ENCODE measurements around the gene ADAM12. TPM values are rescaled to one million over a fixed set of nuclear protein-coding genes. Genes with fewer than 3 reads are reported as not detected.

ADAM12 gene
- total and polyA plus RNA-seq, 2 donors from 2014 or later = 0.26 to 3.3 TPM

DNA sequence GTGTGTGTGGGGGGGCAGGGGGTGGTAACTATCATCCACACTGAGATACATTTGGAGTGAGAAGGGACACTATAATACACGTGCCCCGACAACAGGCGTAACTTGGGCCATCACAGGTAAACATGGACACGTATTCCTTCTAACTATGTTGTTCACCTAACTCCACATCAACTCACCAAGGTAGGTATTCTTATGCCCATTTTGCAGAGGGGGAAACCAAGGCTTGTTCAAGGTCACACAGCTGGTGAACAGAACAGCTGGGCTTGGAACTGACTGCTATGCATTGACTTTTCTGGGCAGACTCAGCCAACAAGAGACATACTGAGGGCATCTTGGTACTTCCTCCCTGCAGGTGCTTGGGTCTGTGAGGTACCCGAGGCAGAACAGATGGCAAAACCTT, 170.1 kb downstream of the ADAM12 start:
- Histone ChIP-seq H3K27me3 (ENCODE audit: control insufficient read depth, insufficient read depth, low read length) (no peaks in the 10 kb centered on the region), H3K4me1 (ENCODE audit: control insufficient read depth in 2 of 3, insufficient read depth in 2 of 3, low read depth in 1 of 3, low read length in 3 of 3) (no peaks in the 10 kb centered on the region), H3K4me3 (ENCODE audit: low read length in 3 of 3) (no peak overlapping the region), H3K36me3 (ENCODE audit: control insufficient read depth in 2 of 3, insufficient read depth in 3 of 3, low read length in 3 of 3) (no peaks in the 10 kb centered on the region), H3K27ac (ENCODE audit: low read depth in 2 of 2, low read length in 2 of 2) (no peak overlapping the region), H3K9ac (ENCODE audit: low read length in 3 of 3) (no peak overlapping the region), H3K9me3 (ENCODE audit: control insufficient read depth in 2 of 3, insufficient read depth in 1 of 3, low read length in 3 of 3) (no peaks in the 10 kb centered on the region)
- DNase-seq (no peak), FAIRE-seq (no peak)
- intact Hi-C loops (cut with DNase I) = no loop called here
- TF ChIP-seq, protein P1, sequence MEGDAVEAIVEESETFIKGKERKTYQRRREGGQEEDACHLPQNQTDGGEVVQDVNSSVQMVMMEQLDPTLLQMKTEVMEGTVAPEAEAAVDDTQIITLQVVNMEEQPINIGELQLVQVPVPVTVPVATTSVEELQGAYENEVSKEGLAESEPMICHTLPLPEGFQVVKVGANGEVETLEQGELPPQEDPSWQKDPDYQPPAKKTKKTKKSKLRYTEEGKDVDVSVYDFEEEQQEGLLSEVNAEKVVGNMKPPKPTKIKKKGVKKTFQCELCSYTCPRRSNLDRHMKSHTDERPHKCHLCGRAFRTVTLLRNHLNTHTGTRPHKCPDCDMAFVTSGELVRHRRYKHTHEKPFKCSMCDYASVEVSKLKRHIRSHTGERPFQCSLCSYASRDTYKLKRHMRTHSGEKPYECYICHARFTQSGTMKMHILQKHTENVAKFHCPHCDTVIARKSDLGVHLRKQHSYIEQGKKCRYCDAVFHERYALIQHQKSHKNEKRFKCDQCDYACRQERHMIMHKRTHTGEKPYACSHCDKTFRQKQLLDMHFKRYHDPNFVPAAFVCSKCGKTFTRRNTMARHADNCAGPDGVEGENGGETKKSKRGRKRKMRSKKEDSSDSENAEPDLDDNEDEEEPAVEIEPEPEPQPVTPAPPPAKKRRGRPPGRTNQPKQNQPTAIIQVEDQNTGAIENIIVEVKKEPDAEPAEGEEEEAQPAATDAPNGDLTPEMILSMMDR (IDR thresholded peaks at IDR 0.05; ENCODE audit: borderline replicate concordance, extremely low read depth, insufficient read depth) = no peak

DNA sequence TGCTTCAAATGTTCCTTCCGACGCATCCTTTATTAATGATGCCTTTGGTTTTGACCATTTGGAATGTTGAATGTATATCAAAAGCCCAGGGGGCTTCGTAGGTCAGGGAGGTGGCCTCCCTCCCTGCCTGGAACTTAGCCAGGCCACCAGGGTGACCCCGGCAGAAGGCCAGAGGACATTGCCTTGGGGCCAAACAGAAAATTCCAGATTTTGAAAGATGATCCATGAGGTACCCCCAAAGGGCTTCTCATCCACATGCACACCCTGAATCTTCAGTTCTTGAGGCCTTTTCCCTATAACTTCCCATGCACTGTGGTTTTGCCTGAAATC, 171.7 kb downstream of the ADAM12 start:
- no peak overlapping the region for H3K4me3 ChIP-seq (ENCODE audit: low read length in 3 of 3)
- no peaks in the 10 kb centered on the region for H3K9me3 ChIP-seq (ENCODE audit: control insufficient read depth in 2 of 3, insufficient read depth in 1 of 3, low read length in 3 of 3)
- intact Hi-C loops (cut with DNase I) = no loop called here
- no peak for FAIRE-seq
- TF ChIP-seq, protein P1 (IDR thresholded peaks at IDR 0.05; ENCODE audit: borderline replicate concordance, extremely low read depth, insufficient read depth) = no peak
- no peak for DNase-seq
- no peaks in the 10 kb centered on the region for H3K36me3 ChIP-seq (ENCODE audit: control insufficient read depth in 2 of 3, insufficient read depth in 3 of 3, low read length in 3 of 3)
- H3K9ac ChIP-seq (ENCODE audit: low read length in 3 of 3) = no peak overlapping the region
- no peak overlapping the region for H3K27ac ChIP-seq (ENCODE audit: low read depth in 2 of 2, low read length in 2 of 2)
- H3K4me1 ChIP-seq (ENCODE audit: control insufficient read depth in 2 of 3, insufficient read depth in 2 of 3, low read depth in 1 of 3, low read length in 3 of 3) = no peaks in the 10 kb centered on the region
- H3K27me3 ChIP-seq (ENCODE audit: control insufficient read depth, insufficient read depth, low read length) = no peaks in the 10 kb centered on the region

DNA sequence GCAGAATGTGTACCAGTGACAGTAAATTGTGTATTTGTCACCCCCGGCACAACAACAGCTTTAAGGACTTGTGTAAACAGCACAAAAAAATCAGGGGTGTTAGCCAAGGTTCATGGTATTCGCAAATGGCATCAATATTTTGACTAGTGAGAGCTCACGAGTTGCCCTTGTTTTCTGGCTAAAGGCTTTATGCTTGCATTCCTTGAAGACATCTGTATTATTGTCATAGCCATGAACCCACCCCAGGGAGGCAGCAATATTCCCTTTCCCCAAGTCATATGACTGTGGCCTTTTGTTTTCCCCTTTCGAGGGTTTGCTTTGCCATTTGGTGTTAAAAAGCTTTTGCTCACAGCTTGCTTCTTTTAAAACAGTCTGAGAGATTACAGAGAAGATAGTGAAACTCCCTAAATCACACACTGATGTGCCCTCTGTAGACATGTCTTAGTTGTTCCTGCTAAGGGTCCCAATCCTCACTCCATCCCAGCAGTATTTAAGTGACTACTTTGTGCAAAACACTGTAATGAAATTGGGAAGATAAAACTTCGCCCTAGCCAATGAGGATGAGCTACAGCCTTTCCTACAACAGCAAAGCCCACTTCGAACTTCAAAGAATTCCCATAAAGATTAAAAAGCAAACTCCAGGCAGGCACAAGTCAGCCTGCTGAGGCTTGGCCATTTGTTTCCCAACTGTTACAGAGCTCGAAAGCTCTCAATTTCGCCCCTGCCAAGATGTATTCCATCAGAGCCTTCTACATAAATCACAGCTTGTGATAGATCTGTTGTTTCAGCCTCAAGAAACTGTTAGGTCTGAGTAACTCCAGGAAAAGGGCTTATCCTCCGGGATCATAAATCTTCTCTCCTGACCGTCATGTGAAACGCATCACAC, 172.3 kb downstream of the ADAM12 start:
- no peaks in the 10 kb centered on the region for H3K4me1 ChIP-seq (ENCODE audit: control insufficient read depth in 2 of 3, insufficient read depth in 2 of 3, low read depth in 1 of 3, low read length in 3 of 3)
- H3K27ac ChIP-seq (ENCODE audit: low read depth in 2 of 2, low read length in 2 of 2) = no peak overlapping the region
- no peaks in the 10 kb centered on the region for H3K36me3 ChIP-seq (ENCODE audit: control insufficient read depth in 2 of 3, insufficient read depth in 3 of 3, low read length in 3 of 3)
- FAIRE-seq (no peak), DNase-seq (peak in 3 of 5 donors; percentile 61 to 91 (median 85))
- TF ChIP-seq, protein P1 (IDR thresholded peaks at IDR 0.05; ENCODE audit: borderline replicate concordance, extremely low read depth, insufficient read depth) = no peak
- no peak overlapping the region for H3K9ac ChIP-seq (ENCODE audit: low read length in 3 of 3)
- no peaks in the 10 kb centered on the region for H3K27me3 ChIP-seq (ENCODE audit: control insufficient read depth, insufficient read depth, low read length)
- no peaks in the 10 kb centered on the region for H3K9me3 ChIP-seq (ENCODE audit: control insufficient read depth in 2 of 3, insufficient read depth in 1 of 3, low read length in 3 of 3)
- no peak overlapping the region for H3K4me3 ChIP-seq (ENCODE audit: low read length in 3 of 3)
- intact Hi-C loops (cut with DNase I) = no loop called here
